Spleen (tissue), 11 donors: ENCODE results near the gene UTY. TPM values are rescaled to one million over a fixed set of nuclear protein-coding genes. Genes with fewer than 3 reads are reported as not detected.
A peak's percentile ranks its signal among the peaks of the same experiment; 100 is the strongest.

ENCODE experiments used
- DNase-seq: peaks from one replicate; pipeline ENCODE4 v3.0.0-alpha.2; 2020
- H3K27ac ChIP-seq, 8 donors: fragments of 200-600 bp; sonication (generic) in 7 of 8; 1 replicate in 4 of 8; 2 replicates in 4 of 8; pipeline versions ENCODE4 v1.5.0 to v1.8.0; 2016 to 2021; ENCODE audit warnings: inconsistent platforms in 4 of 8, mild to moderate bottlenecking in 4 of 8, moderate library complexity in 1 of 8
- H3K27me3 ChIP-seq, 7 donors: fragments of 200-600 bp; sonication (generic) in 6 of 7; replicated peaks in 1 of 7; 1 replicate in 4 of 7; 2 replicates in 3 of 7; pipeline versions ENCODE4 v1.5.0 to v1.8.0; 2016 to 2021; ENCODE audit warnings: inconsistent platforms in 3 of 7, mild to moderate bottlenecking in 1 of 7
- H3K36me3 ChIP-seq, 6 donors: fragments of 200-600 bp; sonication (generic) in 5 of 6; 1 replicate in 4 of 6; 2 replicates in 2 of 6; pipeline versions ENCODE4 v1.5.0 to v1.8.0; 2016 to 2021; ENCODE audit warnings: inconsistent platforms in 2 of 6
- H3K4me1 ChIP-seq, 6 donors: fragments of 200-600 bp; sonication (generic) in 5 of 6; 1 replicate in 3 of 6; 2 replicates in 3 of 6; pipeline versions ENCODE4 v1.5.0 to v1.8.0; 2016 to 2021; ENCODE audit warnings: inconsistent platforms in 3 of 6
- H3K4me3 ChIP-seq, 8 donors: fragments of 200-600 bp; sonication (generic) in 7 of 8; 1 replicate in 4 of 8; 2 replicates in 4 of 8; pipeline versions ENCODE4 v1.5.0 to v1.8.0; 2016 to 2021; ENCODE audit warnings: inconsistent platforms in 4 of 8, mild to moderate bottlenecking in 4 of 8, moderate library complexity in 2 of 8
- H3K9me3 ChIP-seq, 8 donors: fragments of 200-600 bp; sonication (generic) in 7 of 8; 1 replicate in 4 of 8; 2 replicates in 4 of 8; pipeline versions ENCODE4 v1.5.0 to v1.8.0; 2016 to 2021; ENCODE audit warnings: inconsistent platforms in 4 of 8
- CTCF ChIP-seq, 11 experiments: fragments of 200-600 bp in 7 of 11; fragments of 450-650 bp in 4 of 11; sonication (generic) in 4 of 11; IDR thresholded peaks in 8 of 11; conservative IDR thresholded peaks in 3 of 11; 1 replicate in 7 of 11; 2 replicates in 4 of 11; pipeline versions ENCODE4 v1.4.0 to v1.8.0; 2016 to 2021; ENCODE audit warnings: antibody characterized with exemption in 11 of 11, inconsistent platforms in 4 of 11, mild to moderate bottlenecking in 1 of 11
- POLR2A ChIP-seq, 3 donors: fragments of 450-650 bp; IDR thresholded peaks; one replicate each; pipeline ENCODE4 v1.5.1; 2017; ENCODE audit warnings: antibody characterized with exemption in 3 of 3, mild to moderate bottlenecking in 1 of 3
- POLR2AphosphoS5 ChIP-seq, 3 donors: sonication (generic); formaldehyde crosslinking; IDR thresholded peaks; one replicate each; pipeline ENCODE4 v1.5.1; 2017; ENCODE audit warnings: antibody characterized with exemption in 3 of 3
- WGBS, 5 donors: extraction: QIAGEN DNeasy Blood & Tissue Kit in 3 of 5; methylation state at CpG; one replicate each; pipeline versions ENCODE4 v1.1.5 to v1.1.7; 2013 to 2018; 5-methylcytosine and 5-hydroxymethylcytosine counted together
- intact Hi-C: fragments of 100-400 bp; cut with DNase I; formaldehyde crosslinking; loops from one replicate; pipeline ENCODE4 v1.15.0; 2023; ENCODE audit warnings: low total_unique reads
- polyA plus RNA-seq, 3 donors: library from polyadenylated mRNA; stranded (reverse); fragments of 200-250 nt; gene quantifications; one replicate each; pipeline ENCODE4 v1.2.1, GENCODE V29; 2013
- total RNA-seq, 7 donors: library from RNA; depleted of rRNA in 3 of 7; stranded (reverse); fragments of >200 nt in 3 of 7; fragmentation: NEBNext Ultra II Directional in 4 of 7; extraction: Animal tissue kit (Norgen Biotek cat#: 25700) in 4 of 7; gene quantifications; one replicate each; pipeline versions ENCODE4 v1.1.0 to v1.2.1, GENCODE V29; 2016 to 2021
- donor health status: healthy with polysubstance abuse.
- donor health status: DM: no; HTN: no; CAD: no; lungs with moderate emphysema.
- donor health status: DM: no; HTN: no; CAD: no.
- donor health status: Bipolar disorder and iron deficiency.
- donor health status: healthy.
- donor health status: DM: no; HTN: no; CAD: no.
- donor health status: DM: yes; HTN: yes; CAD: no.

The UTY gene
- total and polyA plus RNA-seq, 10 donors, result under 0.01 to 64.1 (median 4.5) TPM; not detected in 4

GRCh38 chrY:13443146-13443545 is 36.7 kb downstream of the UTY start:
- Histone ChIP-seq H3K27me3 (no peaks in the 10 kb centered on the region), H3K36me3 (peaks cover 0 to 26% (median 0%) of the 10 kb centered on the region in 6 donors), H3K4me3 (no peak overlapping the region), H3K9me3 (no peaks in the 10 kb centered on the region), H3K4me1 (no peaks in the 10 kb centered on the region), H3K27ac (no peak overlapping the region)
- no peak for DNase-seq
- WGBS, 5 donors, result 88 to 94% (median 92%) methylated on average over 7 of the region's 7 CpGs; no CpG with 5 or more reads in 2 of the 5 donors
- TF ChIP-seq POLR2A (IDR thresholded peaks at IDR 0.05), result no peak
- no peak for TF ChIP-seq CTCF (IDR thresholded peaks at IDR 0.05 in 8 of 11, conservative IDR thresholded peaks at IDR 0.05 in 3 of 11)
- intact Hi-C loops, result no loop called here

GRCh38 chrY:13440811-13441210 is 39.0 kb downstream of the UTY start:
- TF ChIP-seq POLR2AphosphoS5 (IDR thresholded peaks at IDR 0.05) (no peak), CTCF (IDR thresholded peaks at IDR 0.05 in 8 of 11, conservative IDR thresholded peaks at IDR 0.05 in 3 of 11) (no peak), POLR2A (IDR thresholded peaks at IDR 0.05) (no peak)
- DNase-seq, result no peak
- no peaks in the 10 kb centered on the region for H3K9me3 ChIP-seq
- H3K27me3 ChIP-seq, result no peaks in the 10 kb centered on the region
- peaks cover 0 to 9% (median 0%) of the 10 kb centered on the region in 6 donors for H3K36me3 ChIP-seq
- WGBS, 5 donors, result 100% methylated on average over 1 of the region's 1 CpG; no CpG with 5 or more reads in 2 of the 5 donors
- no peak overlapping the region for H3K27ac ChIP-seq
- H3K4me3 ChIP-seq, result no peak overlapping the region
- intact Hi-C loops, result no loop called here
- H3K4me1 ChIP-seq, result peaks cover 0 to 11% (median 0%) of the 10 kb centered on the region in 6 donors

- H3K27ac ChIP-seq, result peak overlapping the region in 2 of 8 donors; percentile 49 to 72
- H3K4me1 ChIP-seq, result peaks cover 0 to 31% (median 0%) of the 10 kb centered on the region in 6 donors
- H3K4me3 ChIP-seq, result peak overlapping the region in 2 of 8 donors; percentile 24 to 28
Measured at GRCh38 chrY:13435968-13436937, 43.6 kb downstream of the UTY start.

More at GRCh38 chrY:13435968-13436937, 43.6 kb downstream of the UTY start:
- H3K36me3 ChIP-seq, result no peaks in the 10 kb centered on the region
- H3K9me3 ChIP-seq, result peaks cover 0 to 17% (median 0%) of the 10 kb centered on the region in 8 donors
- DNase-seq, result no peak
- intact Hi-C loops, result no loop called here
- WGBS, 5 donors, result 54 to 66% (median 65%) methylated on average over 24 to 25 of the region's 25 CpGs; no CpG with 5 or more reads in 2 of the 5 donors
- TF ChIP-seq POLR2A (IDR thresholded peaks at IDR 0.05), result no peak
- TF ChIP-seq POLR2AphosphoS5 (IDR thresholded peaks at IDR 0.05), result no peak
- TF ChIP-seq CTCF (IDR thresholded peaks at IDR 0.05 in 8 of 11, conservative IDR thresholded peaks at IDR 0.05 in 3 of 11), result peak in 4 of 11 experiments; percentile 16 to 54 (median 46)
- H3K27me3 ChIP-seq, result no peaks in the 10 kb centered on the region
